HL-60 (cell line): Measurements from ENCODE around the gene SBF1.

ENCODE experiments used
- DNase-seq, 2 experiments: peaks; one replicate each; pipeline ENCODE4 v3.0.0-alpha.2; 2010 to 2020; ENCODE audit warnings: low read depth in 1 of 2, low spot score in 1 of 2
- H3K27ac ChIP-seq: fragments of 250-450 bp; sonication (Bioruptor Pico); replicated peaks from 2 replicates; pipeline ENCODE4 v1.5.1; 2020; ENCODE audit warnings: mild to moderate bottlenecking, moderate library complexity
- H3K27me3 ChIP-seq: fragments of 250-450 bp; sonication (Bioruptor Pico); 2 replicates; pipeline ENCODE4 v1.5.1; 2021; ENCODE audit warnings: mild to moderate bottlenecking, moderate library complexity; ENCODE audit not compliant: insufficient read depth, poor library complexity, severe bottlenecking
- H3K4me3 ChIP-seq: replicated peaks from 2 replicates; pipeline ENCODE4 v1.5.1; 2011; ENCODE audit warnings: mild to moderate bottlenecking, control low read depth, low read length; ENCODE audit not compliant: insufficient read depth
- CTCF ChIP-seq: IDR thresholded peaks from one replicate; pipeline ENCODE4 v1.5.1; 2011; ENCODE audit warnings: low read length, control low read depth, inconsistent platforms; ENCODE audit not compliant: insufficient read depth
- GABPA ChIP-seq: IDR thresholded peaks from 2 replicates; pipeline ENCODE4 v1.6.1; 2012; ENCODE audit warnings: low read depth
- POLR2AphosphoS5 ChIP-seq: IDR thresholded peaks from 2 replicates; pipeline ENCODE4 v1.6.1; 2012; ENCODE audit warnings: low read depth
- REST ChIP-seq: IDR thresholded peaks from 2 replicates; pipeline ENCODE4 v1.6.1; 2012; ENCODE audit warnings: low read depth; ENCODE audit not compliant: insufficient replicate concordance
- SPI1 ChIP-seq: IDR thresholded peaks from 2 replicates; pipeline ENCODE4 v1.6.1; 2012; ENCODE audit warnings: low read depth, mild to moderate bottlenecking, borderline replicate concordance

The SBF1 gene

GRCh38 chr22:50456466-50457234, 18.2 kb downstream of the SBF1 start:
- Histone ChIP-seq H3K27ac (no peak overlapping the region), H3K27me3 (no peaks in the 10 kb centered on the region), H3K4me3 (no peak overlapping the region)
- TF ChIP-seq REST = no peak
- no peak for TF ChIP-seq SPI1
- TF ChIP-seq GABPA = no peak
- no peak for TF ChIP-seq POLR2AphosphoS5
- peak; percentile 16 for TF ChIP-seq CTCF
- DNase-seq = no peak

- no peak for TF ChIP-seq SPI1
- TF ChIP-seq GABPA = no peak
- no peak for TF ChIP-seq REST
- no peak for TF ChIP-seq CTCF
- no peak for TF ChIP-seq POLR2AphosphoS5
- Histone ChIP-seq H3K4me3 (no peak overlapping the region), H3K27ac (no peak overlapping the region), H3K27me3 (no peaks in the 10 kb centered on the region)
- no peak for DNase-seq
Observed at GRCh38 chr22:50456026-50456425, 18.8 kb downstream of the SBF1 start.

- H3K27ac ChIP-seq = no peak overlapping the region
- DNase-seq = no peak
- H3K27me3 ChIP-seq = no peaks in the 10 kb centered on the region
- TF ChIP-seq SPI1 (no peak), CTCF (no peak)
- H3K4me3 ChIP-seq = no peak overlapping the region
Observed at GRCh38 chr22:50455201-50455600, 19.6 kb downstream of the SBF1 start.
